Stimulated activated CD4-positive, alpha-beta T cell treated with anti-CD3 and anti-CD28 coated beads, Interleukin-4, amount 100 ng/mL, for 48 hours (primary cell): ENCODE data around the gene NAGS.
"Not testable (repeated sequence)": the region's sequence is repeated elsewhere in the genome, so short reads cannot be mapped to it uniquely, and the experiment has no call there.

Source experiments
- DNase-seq, 2 donors: peaks; one replicate each; pipeline ENCODE4 v3.0.0-alpha.2; 2020; ENCODE audit warnings: low read depth in 2 of 2

Gene NAGS

DNA sequence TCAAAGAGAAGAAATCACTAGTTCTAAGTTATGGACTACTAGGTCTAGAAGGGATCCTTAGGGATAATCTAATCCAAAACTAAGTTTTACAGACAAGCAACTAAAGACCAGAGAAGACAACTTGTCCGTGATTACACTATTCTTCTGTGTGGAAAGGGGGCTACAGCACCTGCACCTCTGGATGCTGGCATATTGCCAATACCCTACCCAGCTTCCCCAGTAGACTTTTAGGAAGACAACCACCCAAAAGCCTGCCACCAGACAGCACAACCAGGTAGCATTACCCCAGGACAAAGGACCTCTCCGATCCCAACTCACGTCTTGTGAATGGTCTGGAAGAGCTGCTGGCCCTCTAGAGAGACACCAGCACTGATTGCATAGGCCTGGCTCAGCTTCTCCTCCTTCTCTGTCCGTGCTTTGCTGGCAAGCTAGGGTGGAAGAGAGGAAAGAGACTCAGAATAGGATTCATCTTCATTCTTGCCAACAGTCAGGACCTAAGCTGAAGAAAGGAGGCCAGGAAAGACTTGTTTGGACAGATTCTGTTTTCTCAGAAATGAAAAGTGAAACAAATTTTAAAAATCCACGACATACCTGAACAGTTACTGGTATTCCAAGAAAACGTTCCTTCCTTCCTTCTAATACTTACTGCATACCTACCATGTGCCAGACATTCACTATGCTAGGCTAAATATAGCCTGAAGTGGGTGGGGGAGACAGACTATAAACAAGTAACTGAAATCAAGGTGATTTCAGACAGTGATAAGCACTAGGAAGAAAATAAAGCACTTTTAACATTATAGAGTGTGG is 35.6 kb downstream of the NAGS start:
- no peak for DNase-seq

DNA sequence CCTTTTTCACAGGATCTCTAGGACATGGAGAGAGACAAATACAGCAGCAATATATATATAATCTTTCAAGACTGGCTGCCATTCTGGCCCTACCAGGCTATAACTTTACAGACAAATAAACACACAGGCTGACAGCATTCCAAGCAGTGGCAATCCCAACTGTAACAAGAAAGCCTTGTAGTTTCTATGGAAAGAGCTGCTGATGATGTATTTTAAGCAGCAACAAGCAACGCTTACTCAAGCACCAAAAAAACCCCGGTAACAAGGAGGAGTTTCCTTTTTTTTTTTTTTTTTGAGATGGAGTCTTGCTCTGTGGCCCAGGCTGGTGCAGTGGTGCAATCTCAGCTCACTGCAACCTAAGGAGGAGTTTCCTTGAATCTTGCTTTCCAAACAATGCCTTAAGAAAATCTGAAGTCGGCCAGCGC is 38.9 kb downstream of the NAGS start:
- no peak for DNase-seq

GRCh38 chr17:44044071-44044470 is 39.6 kb downstream of the NAGS start:
- no peak for DNase-seq

DNA sequence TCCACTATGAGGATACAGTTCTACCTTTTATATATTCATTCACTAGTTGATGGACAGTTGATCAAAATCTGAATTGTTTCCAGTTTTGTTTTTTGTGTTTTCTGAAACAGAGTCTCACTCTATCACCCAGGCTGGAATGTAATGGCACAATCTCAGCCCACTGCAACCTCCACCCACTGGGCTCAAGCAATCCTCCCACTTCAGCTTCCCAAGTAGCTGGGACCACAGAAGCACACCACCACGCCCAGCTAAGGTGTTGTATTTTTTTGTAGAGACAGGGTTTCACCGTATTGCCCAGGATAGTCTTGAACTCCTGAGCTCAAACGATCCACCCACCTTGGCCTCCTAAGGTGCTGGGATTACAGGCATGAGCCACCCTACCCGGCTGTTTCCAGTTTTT is 41.1 kb downstream of the NAGS start:
- no peak for DNase-seq

GRCh38 chr17:44046893-44047292 is 42.5 kb downstream of the NAGS start:
- not testable (repeated sequence) for DNase-seq

- no peak for DNase-seq
These were observed 45.1 kb downstream of the NAGS start for GRCh38 chr17:44049294-44050060.

DNA sequence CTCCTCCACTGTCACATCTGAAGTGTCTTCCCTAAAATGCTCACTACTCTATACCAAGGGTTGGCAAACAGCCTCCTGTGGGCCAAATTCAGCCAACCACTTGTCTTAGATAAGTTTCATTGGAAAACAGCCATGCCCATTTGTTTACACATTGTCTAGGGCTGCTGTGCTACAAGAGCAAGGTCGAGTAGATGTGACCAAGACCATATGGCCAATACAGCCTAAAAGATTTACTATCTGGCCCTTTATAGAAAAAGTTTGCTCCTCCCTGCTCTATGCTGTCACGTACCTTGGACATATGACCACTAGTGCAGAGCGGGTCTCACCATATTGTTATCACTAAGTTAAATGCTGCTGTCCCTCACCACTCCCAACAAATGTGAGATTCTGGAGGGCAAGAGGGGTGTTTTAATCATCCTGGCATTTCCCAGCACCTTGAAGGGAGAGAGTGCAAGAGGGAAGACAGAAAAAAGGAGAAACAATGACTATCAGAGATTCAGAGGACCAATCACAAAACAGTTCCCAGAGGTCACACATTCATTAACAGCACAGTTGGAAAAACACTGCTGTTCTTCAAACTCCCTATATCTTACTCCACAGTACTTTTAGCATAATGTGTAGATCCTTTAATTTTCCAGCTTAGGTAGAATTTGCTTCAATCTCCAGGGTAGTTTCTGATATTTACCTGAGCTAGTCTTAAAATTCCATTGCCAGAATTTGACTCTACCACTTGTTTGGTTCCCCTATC is 48.9 kb downstream of the NAGS start:
- DNase-seq: no peak
